Left cardiac atrium (tissue), 4 donors: ENCODE results near the gene TDRD12. TPM values are rescaled to one million over a fixed set of nuclear protein-coding genes. Genes with fewer than 3 reads are reported as not detected.
"Not testable (repeated sequence)": the region's sequence is repeated elsewhere in the genome, so short reads cannot be mapped to it uniquely, and the experiment has no call there.

Source experiments
- ATAC-seq, 2 donors: fragments of 200-7000 bp; cut with Tn5 transposase; one replicate each; pipeline ENCODE4 v1.9.1; 2020; ENCODE audit warnings: mild to moderate bottlenecking in 2 of 2, moderate library complexity in 2 of 2
- DNase-seq: peaks from one replicate; pipeline ENCODE4 v3.0.0-alpha.2; 2020
- intact Hi-C, 2 donors: fragments of 100-400 bp; cut with DNase I; formaldehyde crosslinking; loops; one replicate each; pipeline versions ENCODE4 v1.14.1 to v1.15.1; 2022 to 2023
- total RNA-seq, 2 donors: library from RNA; stranded (reverse); fragmentation: NEBNext Ultra II Directional; extraction: Animal tissue kit (Norgen Biotek cat#: 25700); gene quantifications; one replicate each; pipeline ENCODE4 v1.2.1, GENCODE V29; 2021
- donor health status: DM: no; HTN: yes; CAD: no.
- donor health status: DM: no; HTN: yes; CAD: no; lungs with severe emphysema.
- donor health status: DM: yes; HTN: yes; CAD: no.
- donor health status: Dilated cardiomyopathy.

TDRD12 gene
- total RNA-seq, 2 donors from 2014 or later = 0.24 TPM; not detected in 1

- ATAC-seq (no peak), DNase-seq (no peak)
- intact Hi-C loops = no loop called here
These were observed 100.1 kb downstream of the TDRD12 start for GRCh38 chr19:32819419-32820400.

GRCh38 chr19:32822916-32823746 lies 103.6 kb downstream of the TDRD12 start:
- no peak for ATAC-seq
- no peak for DNase-seq
- intact Hi-C loops = no loop called here

- no peak for ATAC-seq
- no peak for DNase-seq
- intact Hi-C loops = no loop called here
These were observed 104.2 kb downstream of the TDRD12 start for GRCh38 chr19:32823747-32824102.

- DNase-seq (no peak), ATAC-seq (no peak)
- intact Hi-C loops = no loop called here
These were observed 104.7 kb downstream of the TDRD12 start for GRCh38 chr19:32824191-32824751.

- DNase-seq = no peak
- intact Hi-C loops = no loop called here
- no peak for ATAC-seq
These were observed 105.5 kb downstream of the TDRD12 start for GRCh38 chr19:32824916-32825608.

- ATAC-seq (no peak), DNase-seq (no peak)
- intact Hi-C loops = no loop called here
These were observed 108.6 kb downstream of the TDRD12 start for GRCh38 chr19:32828139-32828538.

- no peak for DNase-seq
- intact Hi-C loops = no loop called here
- no peak for ATAC-seq
These were observed 109.2 kb downstream of the TDRD12 start for GRCh38 chr19:32828643-32829344.

- ATAC-seq = no peak
- intact Hi-C loops = no loop called here
- DNase-seq = no peak
These were observed 109.9 kb downstream of the TDRD12 start for GRCh38 chr19:32829345-32829896.

- intact Hi-C loops = no loop called here
- ATAC-seq = no peak
- DNase-seq = no peak
These were observed 110.9 kb downstream of the TDRD12 start for GRCh38 chr19:32830231-32831014.

GRCh38 chr19:32831611-32832010 lies 112.0 kb downstream of the TDRD12 start:
- intact Hi-C loops = no loop called here
- ATAC-seq (no peak), DNase-seq (no peak)

GRCh38 chr19:32832094-32832493 lies 112.5 kb downstream of the TDRD12 start:
- ATAC-seq, intact Hi-C loops, DNase-seq: not testable (repeated sequence)

- DNase-seq, ATAC-seq, intact Hi-C loops: not testable (repeated sequence)
These were observed 113.3 kb downstream of the TDRD12 start for GRCh38 chr19:32832825-32833224.

- ATAC-seq, intact Hi-C loops, DNase-seq: not testable (repeated sequence)
These were observed 113.8 kb downstream of the TDRD12 start for GRCh38 chr19:32833388-32833787.

- intact Hi-C loops = no loop called here
- ATAC-seq (no peak), DNase-seq (no peak)
These were observed 118.0 kb downstream of the TDRD12 start for GRCh38 chr19:32837531-32837930.

GRCh38 chr19:32842061-32842460 lies 122.5 kb downstream of the TDRD12 start:
- intact Hi-C loops = no loop called here
- ATAC-seq (no peak), DNase-seq (no peak)

GRCh38 chr19:32843716-32844245 lies 124.2 kb downstream of the TDRD12 start:
- ATAC-seq (no peak), DNase-seq (no peak)
- intact Hi-C loops = no loop called here

- intact Hi-C loops, DNase-seq, ATAC-seq: not testable (repeated sequence)
These were observed 128.5 kb downstream of the TDRD12 start for GRCh38 chr19:32848035-32848434.
